NCI-H82 treated with DMSO at 0.1 percent for 48 hours (cell line): Measurements from ENCODE around the gene NPB.

ENCODE experiments used
- DNase-seq: peaks from one replicate; lab custom pipeline; 2025; ENCODE audit not compliant: unreplicated experiment; lab: John Stamatoyannopoulos, UW

NPB gene

GRCh38 chr17:81898029-81898866, 3.8 kb upstream of the NPB start:
- no peak for DNase-seq

- DNase-seq: no peak
These were observed 3.2 kb upstream of the NPB start for GRCh38 chr17:81898885-81899284.

- no peak for DNase-seq
These were observed 2.4 kb upstream of the NPB start for GRCh38 chr17:81899514-81900166.

GRCh38 chr17:81900181-81900820, 1.7 kb upstream of the NPB start:
- no peak for DNase-seq

- no peak for DNase-seq
These were observed 643 bp upstream of the NPB start for GRCh38 chr17:81901167-81902022.

GRCh38 chr17:81902653-81903414, 796 bp downstream of the NPB start:
- DNase-seq: no peak

GRCh38 chr17:81903415-81903831, 1.4 kb downstream of the NPB start:
- DNase-seq: no peak

GRCh38 chr17:81903896-81904599, 2.0 kb downstream of the NPB start:
- DNase-seq: no peak

GRCh38 chr17:81904600-81905423, 2.8 kb downstream of the NPB start:
- DNase-seq: no peak

GRCh38 chr17:81905424-81905875, 3.4 kb downstream of the NPB start:
- no peak for DNase-seq

GRCh38 chr17:81905993-81906392, 4.0 kb downstream of the NPB start:
- no peak for DNase-seq

- DNase-seq: no peak
These were observed 4.6 kb downstream of the NPB start for GRCh38 chr17:81906476-81907218.

- DNase-seq: no peak
These were observed 5.4 kb downstream of the NPB start for GRCh38 chr17:81907219-81908145.

- DNase-seq: no peak
These were observed 6.8 kb downstream of the NPB start for GRCh38 chr17:81908793-81909192.

GRCh38 chr17:81909231-81909630, 7.2 kb downstream of the NPB start:
- no peak for DNase-seq

- no peak for DNase-seq
These were observed 8.2 kb downstream of the NPB start for GRCh38 chr17:81909966-81910839.
